ENCODE data around the gene SPATA31E1.
"Not testable (repeated sequence)": the region's sequence is repeated elsewhere in the genome, so short reads cannot be mapped to it uniquely, and the experiment has no call there.

SPATA31E1 gene

GRCh38 chr9:87934444-87934843 lies 51.8 kb downstream of the SPATA31E1 start:
- not testable (repeated sequence) for DNase-seq (ENCODE audit: low spot score)

- DNase-seq (ENCODE audit: low spot score): not testable (repeated sequence)
Measured at GRCh38 chr9:87937352-87937751, 54.7 kb downstream of the SPATA31E1 start.

GRCh38 chr9:87937918-87938317 lies 55.2 kb downstream of the SPATA31E1 start:
- DNase-seq (ENCODE audit: low spot score): not testable (repeated sequence)

GRCh38 chr9:87938336-87938735 lies 55.7 kb downstream of the SPATA31E1 start:
- DNase-seq (ENCODE audit: low spot score): not testable (repeated sequence)
